Left ventricle myocardium inferior (tissue), 1 donor: ENCODE data around the gene DPH6. TPM values are rescaled to one million over a fixed set of nuclear protein-coding genes. Genes with fewer than 3 reads are reported as not detected.
"Not testable (repeated sequence)": the region's sequence is repeated elsewhere in the genome, so short reads cannot be mapped to it uniquely, and the experiment has no call there.

ENCODE experiments used
- DNase-seq: peaks from one replicate; pipeline ENCODE4 v3.0.0-alpha.2; 2020
- H3K27ac ChIP-seq: fragments of 200-600 bp; replicated peaks from 2 replicates; pipeline ENCODE4 v1.8.0; 2021
- H3K27me3 ChIP-seq: fragments of 200-600 bp; 2 replicates; pipeline ENCODE4 v1.8.0; 2021; ENCODE audit warnings: low read depth
- H3K36me3 ChIP-seq: fragments of 200-600 bp; 2 replicates; pipeline ENCODE4 v1.8.0; 2021
- H3K4me1 ChIP-seq: fragments of 200-600 bp; 2 replicates; pipeline ENCODE4 v1.8.0; 2021
- H3K4me3 ChIP-seq: fragments of 200-600 bp; 2 replicates; pipeline ENCODE4 v1.8.0; 2021; ENCODE audit warnings: mild to moderate bottlenecking, moderate library complexity
- H3K9me3 ChIP-seq: fragments of 200-600 bp; replicated peaks from 2 replicates; pipeline ENCODE4 v1.8.0; 2021
- intact Hi-C: fragments of 100-400 bp; cut with micrococcal nuclease; formaldehyde crosslinking; loops from one replicate; pipeline ENCODE4 v1.11.0; 2022
- total RNA-seq: library from RNA; stranded (reverse); fragmentation: NEBNext Ultra II Directional; extraction: Animal tissue kit (Norgen Biotek cat#: 25700); gene quantifications from one replicate; pipeline ENCODE4 v1.2.1, GENCODE V29; 2021
- TF ChIP-seq, protein P1 (sequence below): fragments of 200-600 bp; IDR thresholded peaks from 2 replicates; pipeline ENCODE4 v1.8.0; 2021; ENCODE audit warnings: antibody characterized with exemption, mild to moderate bottlenecking, borderline replicate concordance
- donor health status: DM: no; HTN: yes; CAD: no; lungs with severe emphysema.

Gene DPH6
- total RNA-seq, 1 donor from 2014 or later = 13.9 TPM

DNA sequence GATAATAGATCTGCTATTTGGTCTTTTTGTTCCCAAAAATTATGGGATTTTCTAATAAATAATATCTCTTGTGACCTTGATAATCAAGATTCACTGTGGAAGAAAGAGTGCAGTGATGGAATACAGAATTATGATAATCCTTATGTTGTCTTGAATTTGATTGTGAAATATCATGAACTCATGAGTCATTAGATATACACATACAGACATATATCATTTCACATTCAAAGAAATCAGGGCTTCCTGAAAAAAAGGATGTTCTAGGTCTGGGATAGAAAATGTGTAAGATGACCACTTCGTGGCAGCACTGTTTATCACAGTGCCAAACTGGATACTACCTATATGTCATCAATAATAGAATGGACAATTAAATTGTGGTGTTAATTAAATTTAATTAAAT lies 97.7 kb downstream of the DPH6 start:
- Histone ChIP-seq H3K9me3 (no peaks in the 10 kb centered on the region), H3K4me1 (no peaks in the 10 kb centered on the region), H3K36me3 (no peaks in the 10 kb centered on the region), H3K4me3 (no peak overlapping the region), H3K27ac (no peak overlapping the region), H3K27me3 (no peaks in the 10 kb centered on the region)
- intact Hi-C loops = no loop called here
- TF ChIP-seq, protein P1, sequence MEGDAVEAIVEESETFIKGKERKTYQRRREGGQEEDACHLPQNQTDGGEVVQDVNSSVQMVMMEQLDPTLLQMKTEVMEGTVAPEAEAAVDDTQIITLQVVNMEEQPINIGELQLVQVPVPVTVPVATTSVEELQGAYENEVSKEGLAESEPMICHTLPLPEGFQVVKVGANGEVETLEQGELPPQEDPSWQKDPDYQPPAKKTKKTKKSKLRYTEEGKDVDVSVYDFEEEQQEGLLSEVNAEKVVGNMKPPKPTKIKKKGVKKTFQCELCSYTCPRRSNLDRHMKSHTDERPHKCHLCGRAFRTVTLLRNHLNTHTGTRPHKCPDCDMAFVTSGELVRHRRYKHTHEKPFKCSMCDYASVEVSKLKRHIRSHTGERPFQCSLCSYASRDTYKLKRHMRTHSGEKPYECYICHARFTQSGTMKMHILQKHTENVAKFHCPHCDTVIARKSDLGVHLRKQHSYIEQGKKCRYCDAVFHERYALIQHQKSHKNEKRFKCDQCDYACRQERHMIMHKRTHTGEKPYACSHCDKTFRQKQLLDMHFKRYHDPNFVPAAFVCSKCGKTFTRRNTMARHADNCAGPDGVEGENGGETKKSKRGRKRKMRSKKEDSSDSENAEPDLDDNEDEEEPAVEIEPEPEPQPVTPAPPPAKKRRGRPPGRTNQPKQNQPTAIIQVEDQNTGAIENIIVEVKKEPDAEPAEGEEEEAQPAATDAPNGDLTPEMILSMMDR = no peak
- DNase-seq = no peak

DNA sequence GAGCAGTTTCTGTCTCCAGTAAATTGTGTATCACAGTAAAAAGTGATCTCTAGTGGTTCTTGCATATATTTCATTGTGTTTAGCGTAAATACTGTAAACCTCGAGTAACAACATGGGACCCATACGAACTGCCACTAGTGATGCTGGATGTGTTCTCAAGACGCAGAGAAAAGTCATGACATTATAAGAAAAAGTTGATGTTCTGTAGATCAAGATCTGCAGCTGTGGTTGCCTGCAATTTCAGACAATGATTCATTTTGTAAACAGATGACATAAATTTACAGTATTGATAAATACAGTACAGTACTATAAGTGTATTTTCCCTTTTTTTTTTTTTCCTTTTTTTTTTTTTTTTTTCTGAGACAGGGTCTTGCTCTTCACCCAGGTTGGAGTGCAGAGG lies 100.1 kb downstream of the DPH6 start:
- TF ChIP-seq, protein P1 = no peak
- Histone ChIP-seq H3K4me1 (no peaks in the 10 kb centered on the region), H3K27me3 (no peaks in the 10 kb centered on the region), H3K27ac (no peak overlapping the region), H3K9me3 (peaks cover 4% of the 10 kb centered on the region), H3K4me3 (no peak overlapping the region), H3K36me3 (no peaks in the 10 kb centered on the region)
- intact Hi-C loops = no loop called here
- DNase-seq = no peak

DNA sequence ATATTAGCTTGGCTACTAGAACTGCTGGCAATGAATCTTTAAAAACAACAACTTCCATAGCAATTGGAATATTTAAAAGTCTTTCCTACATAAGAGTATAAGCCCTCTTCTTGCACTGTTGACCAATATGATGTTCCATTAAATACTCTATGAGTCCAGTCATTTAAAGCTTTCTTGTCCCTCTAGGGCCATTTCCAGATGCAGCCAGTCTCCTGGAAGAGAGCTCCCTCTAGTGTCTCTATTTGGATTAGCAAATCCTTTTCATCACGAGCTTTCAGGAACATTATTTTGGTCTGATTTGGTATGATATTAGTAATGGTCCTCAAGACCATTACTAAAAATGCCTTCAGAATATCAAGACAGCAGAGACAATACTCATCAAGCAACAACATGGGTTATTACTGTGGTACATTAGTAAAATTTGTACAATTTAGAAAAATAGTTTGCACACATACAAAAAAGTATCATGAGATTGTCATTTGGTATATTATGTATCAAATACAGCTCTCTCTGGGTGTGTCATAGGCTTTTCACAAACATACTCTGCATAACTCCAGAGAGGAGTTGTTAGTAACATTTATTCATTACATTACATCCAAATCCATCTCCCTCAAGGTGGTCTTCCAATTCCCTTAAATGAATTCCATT lies 101.3 kb downstream of the DPH6 start:
- Histone ChIP-seq H3K4me3 (no peak overlapping the region), H3K9me3 (peaks cover 4% of the 10 kb centered on the region), H3K36me3 (no peaks in the 10 kb centered on the region), H3K4me1 (no peaks in the 10 kb centered on the region), H3K27ac (no peak overlapping the region), H3K27me3 (no peaks in the 10 kb centered on the region)
- TF ChIP-seq, protein P1 = peak; percentile 83
- DNase-seq = no peak
- intact Hi-C loops = loop anchor here (5.0 kb wide), 1 partner anchor 157 kb away; no protein-coding TSS in a partner anchor

DNA sequence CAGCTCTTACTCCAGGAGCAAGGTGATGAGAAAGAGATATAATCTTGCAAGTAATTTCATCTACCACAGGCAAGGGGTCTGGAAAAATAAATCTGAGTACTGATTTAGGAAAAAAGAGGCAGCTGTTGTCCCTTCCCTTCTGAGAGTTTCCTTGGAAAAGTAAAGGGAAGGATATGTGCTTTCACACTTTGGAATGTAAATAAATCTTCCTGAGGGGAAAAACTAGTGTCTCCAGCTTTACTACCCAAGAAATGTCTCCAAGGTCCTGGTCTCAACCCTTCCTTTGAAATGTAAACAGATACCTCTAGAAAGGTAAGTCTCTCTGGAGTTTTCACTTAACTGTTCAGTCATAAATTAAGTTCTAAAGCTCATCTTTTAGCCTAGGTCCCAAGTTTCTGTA lies 102.6 kb downstream of the DPH6 start:
- Histone ChIP-seq H3K27ac (no peak overlapping the region), H3K36me3 (no peaks in the 10 kb centered on the region), H3K4me1 (peaks cover 4% of the 10 kb centered on the region), H3K4me3 (no peak overlapping the region), H3K9me3 (peaks cover 4% of the 10 kb centered on the region), H3K27me3 (no peaks in the 10 kb centered on the region)
- intact Hi-C loops = loop anchor here (5.0 kb wide), 1 partner anchor 156 kb away; no protein-coding TSS in a partner anchor
- TF ChIP-seq, protein P1 = no peak
- DNase-seq = no peak

DNA sequence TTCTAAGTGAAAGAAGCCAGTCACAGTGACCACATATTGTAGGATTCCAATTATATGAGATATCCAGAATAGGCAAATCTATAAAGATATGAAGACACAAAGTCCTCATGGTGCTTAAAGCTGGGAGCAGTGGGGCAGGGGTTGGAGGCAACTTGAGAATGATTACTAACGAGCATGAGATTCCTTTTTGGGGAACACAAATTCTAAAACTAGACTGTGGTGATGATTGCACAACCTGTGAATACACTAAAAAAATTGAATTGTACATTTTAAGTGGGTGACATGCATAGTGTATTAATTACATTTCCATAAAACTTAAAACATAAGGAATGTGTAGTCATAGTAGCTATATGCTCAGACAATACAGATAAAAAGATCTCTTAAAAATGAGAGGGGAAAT lies 103.2 kb downstream of the DPH6 start:
- intact Hi-C loops = loop anchor here (5.0 kb wide), 1 partner anchor 155 kb away; no protein-coding TSS in a partner anchor
- DNase-seq = no peak
- no peak overlapping the region for H3K27ac ChIP-seq
- peaks cover 4% of the 10 kb centered on the region for H3K4me1 ChIP-seq
- no peaks in the 10 kb centered on the region for H3K27me3 ChIP-seq
- TF ChIP-seq, protein P1 = no peak
- no peaks in the 10 kb centered on the region for H3K36me3 ChIP-seq
- H3K4me3 ChIP-seq = no peak overlapping the region
- peaks cover 4% of the 10 kb centered on the region for H3K9me3 ChIP-seq

DNA sequence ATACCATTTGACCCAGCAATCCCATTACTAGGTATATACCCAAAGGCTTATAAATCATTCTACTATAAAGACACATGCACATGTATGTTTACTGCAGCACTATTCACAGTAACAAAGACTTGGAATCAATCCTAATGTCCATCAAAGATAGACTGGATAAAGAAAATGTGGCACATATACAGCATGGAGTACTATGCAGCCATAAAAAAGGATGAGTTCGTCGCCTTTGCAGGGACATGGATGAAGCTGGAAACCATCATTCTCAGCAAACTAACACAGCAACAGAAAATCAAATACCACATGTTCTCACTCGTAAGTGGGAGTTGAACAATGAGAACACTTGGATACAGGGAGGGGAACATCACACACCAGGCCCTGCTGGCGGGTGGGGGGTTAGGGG lies 104.7 kb downstream of the DPH6 start:
- DNase-seq, H3K4me1 ChIP-seq, H3K27me3 ChIP-seq, H3K4me3 ChIP-seq, H3K27ac ChIP-seq, H3K36me3 ChIP-seq, H3K9me3 ChIP-seq: not testable (repeated sequence)
- intact Hi-C loops = loop anchor here (5.0 kb wide), 1 partner anchor 154 kb away; no protein-coding TSS in a partner anchor
